DND-41 (cell line): Measurements from ENCODE around the gene SLC39A8.

Experiments used
- ATAC-seq: fragments of 200-7000 bp; cut with Tn5 transposase; 3 replicates; pipeline ENCODE4 v1.9.1; 2021; ENCODE audit warnings: low read depth; ENCODE audit not compliant: insufficient read depth
- DNase-seq: peaks from one replicate; pipeline ENCODE4 v3.0.0-alpha.2; 2020
- H2AFZ ChIP-seq: 2 replicates; pipeline ENCODE4 v1.6.0; 2012; ENCODE audit warnings: low read depth, low read length
- H3K27ac ChIP-seq: 2 replicates; pipeline ENCODE4 v1.5.1; 2012; ENCODE audit warnings: low read length, inconsistent platforms
- H3K27me3 ChIP-seq: fragments of 200-600 bp; sonication (generic); 2 replicates; pipeline ENCODE4 v1.6.0; 2012; ENCODE audit warnings: low read length, mild to moderate bottlenecking, inconsistent platforms; ENCODE audit not compliant: insufficient read depth, poor library complexity
- H3K36me3 ChIP-seq: 2 replicates; pipeline ENCODE4 v1.5.1; 2012; ENCODE audit warnings: low read length, inconsistent platforms; ENCODE audit not compliant: insufficient read depth
- H3K4me1 ChIP-seq: 2 replicates; pipeline ENCODE4 v1.5.1; 2012; ENCODE audit warnings: mild to moderate bottlenecking, low read length; ENCODE audit not compliant: insufficient read depth
- H3K4me2 ChIP-seq: 2 replicates; pipeline ENCODE4 v1.6.0; 2012; ENCODE audit warnings: mild to moderate bottlenecking, moderate library complexity, low read length, inconsistent platforms; ENCODE audit not compliant: insufficient read depth
- H3K4me3 ChIP-seq, 2 experiments: fragments of 200-600 bp in 1 of 2; shearing (Covaris generic) in 1 of 2; 2 replicates each; pipeline ENCODE4 v1.5.1; 2012 to 2016; ENCODE audit warnings: inconsistent platforms in 2 of 2, low read length in 2 of 2, mild to moderate bottlenecking in 2 of 2, low read depth in 1 of 2, moderate library complexity in 1 of 2
- H3K79me2 ChIP-seq: 2 replicates; pipeline ENCODE4 v1.6.0; 2012; ENCODE audit warnings: low read length, inconsistent platforms; ENCODE audit not compliant: insufficient read depth
- H3K9ac ChIP-seq: 2 replicates; pipeline ENCODE4 v1.6.0; 2012; ENCODE audit warnings: low read depth, mild to moderate bottlenecking, inconsistent platforms, low read length, moderate library complexity
- H3K9me3 ChIP-seq: 2 replicates; pipeline ENCODE4 v1.5.1; 2012; ENCODE audit warnings: low read length, moderate library complexity, mild to moderate bottlenecking, inconsistent platforms; ENCODE audit not compliant: insufficient read depth, severe bottlenecking
- H4K20me1 ChIP-seq: 2 replicates; pipeline ENCODE4 v1.6.0; 2012; ENCODE audit warnings: low read length; ENCODE audit not compliant: insufficient read depth
- EZH2 ChIP-seq: IDR thresholded peaks from 3 replicates; pipeline ENCODE4 v1.6.1; 2012; ENCODE audit warnings: borderline replicate concordance, low read depth, mild to moderate bottlenecking, moderate library complexity, low read length, inconsistent platforms; ENCODE audit not compliant: severe bottlenecking
- TF ChIP-seq, protein P1 (sequence below): IDR thresholded peaks from 2 replicates; pipeline ENCODE4 v1.5.1; 2012; ENCODE audit warnings: borderline replicate concordance, low read length, moderate library complexity, mild to moderate bottlenecking; ENCODE audit not compliant: poor library complexity, severe bottlenecking; ENCODE audit errors: extremely low read depth

The SLC39A8 gene

GRCh38 chr4:102295153-102295862 lies 50.0 kb downstream of the SLC39A8 start:
- Histone ChIP-seq H3K79me2 (no peaks in the 10 kb centered on the region), H3K27me3 (no peaks in the 10 kb centered on the region), H3K4me1 (no peaks in the 10 kb centered on the region), H3K4me3 (no peak overlapping the region), H3K9ac (no peak overlapping the region), H3K27ac (no peak overlapping the region), H4K20me1 (no peaks in the 10 kb centered on the region), H2AFZ (no peak overlapping the region), H3K4me2 (no peak overlapping the region), H3K36me3 (peaks cover 39% of the 10 kb centered on the region), H3K9me3 (no peaks in the 10 kb centered on the region)
- ATAC-seq, result no peak
- no peak for DNase-seq
- no peak for TF ChIP-seq EZH2
- TF ChIP-seq, protein P1, sequence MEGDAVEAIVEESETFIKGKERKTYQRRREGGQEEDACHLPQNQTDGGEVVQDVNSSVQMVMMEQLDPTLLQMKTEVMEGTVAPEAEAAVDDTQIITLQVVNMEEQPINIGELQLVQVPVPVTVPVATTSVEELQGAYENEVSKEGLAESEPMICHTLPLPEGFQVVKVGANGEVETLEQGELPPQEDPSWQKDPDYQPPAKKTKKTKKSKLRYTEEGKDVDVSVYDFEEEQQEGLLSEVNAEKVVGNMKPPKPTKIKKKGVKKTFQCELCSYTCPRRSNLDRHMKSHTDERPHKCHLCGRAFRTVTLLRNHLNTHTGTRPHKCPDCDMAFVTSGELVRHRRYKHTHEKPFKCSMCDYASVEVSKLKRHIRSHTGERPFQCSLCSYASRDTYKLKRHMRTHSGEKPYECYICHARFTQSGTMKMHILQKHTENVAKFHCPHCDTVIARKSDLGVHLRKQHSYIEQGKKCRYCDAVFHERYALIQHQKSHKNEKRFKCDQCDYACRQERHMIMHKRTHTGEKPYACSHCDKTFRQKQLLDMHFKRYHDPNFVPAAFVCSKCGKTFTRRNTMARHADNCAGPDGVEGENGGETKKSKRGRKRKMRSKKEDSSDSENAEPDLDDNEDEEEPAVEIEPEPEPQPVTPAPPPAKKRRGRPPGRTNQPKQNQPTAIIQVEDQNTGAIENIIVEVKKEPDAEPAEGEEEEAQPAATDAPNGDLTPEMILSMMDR, result no peak

GRCh38 chr4:102288497-102288896 lies 56.8 kb downstream of the SLC39A8 start:
- Histone ChIP-seq H3K4me1 (no peaks in the 10 kb centered on the region), H3K4me2 (no peak overlapping the region), H3K27ac (no peak overlapping the region), H3K9me3 (no peaks in the 10 kb centered on the region), H3K9ac (no peak overlapping the region), H2AFZ (no peak overlapping the region), H3K79me2 (no peaks in the 10 kb centered on the region), H4K20me1 (no peaks in the 10 kb centered on the region), H3K36me3 (peaks cover 22% of the 10 kb centered on the region), H3K27me3 (no peaks in the 10 kb centered on the region), H3K4me3 (no peak overlapping the region)
- no peak for ATAC-seq
- TF ChIP-seq EZH2, result no peak
- TF ChIP-seq, protein P1, result no peak
- DNase-seq, result no peak

- ATAC-seq, result no peak
- TF ChIP-seq EZH2, result no peak
- TF ChIP-seq, protein P1, result no peak
- no peak overlapping the region for H3K4me3 ChIP-seq
These were observed 59.5 kb downstream of the SLC39A8 start for GRCh38 chr4:102285831-102286230.

More at GRCh38 chr4:102285831-102286230, 59.5 kb downstream of the SLC39A8 start:
- Histone ChIP-seq H3K9me3 (no peaks in the 10 kb centered on the region), H4K20me1 (no peaks in the 10 kb centered on the region), H3K27me3 (no peaks in the 10 kb centered on the region), H3K4me2 (no peak overlapping the region), H3K36me3 (peaks cover 11% of the 10 kb centered on the region; the same call in 1 of the 2 replicates), H3K9ac (no peak overlapping the region), H3K4me1 (no peaks in the 10 kb centered on the region), H3K27ac (no peak overlapping the region), H2AFZ (no peak overlapping the region), H3K79me2 (no peaks in the 10 kb centered on the region)
- DNase-seq, result no peak
